Measurements from ENCODE around the gene KLK8. TPM values are rescaled to one million over a fixed set of nuclear protein-coding genes. Genes with fewer than 3 reads are reported as not detected.

Gene KLK8
- polyA plus RNA-seq, 3 donors = not detected

DNA sequence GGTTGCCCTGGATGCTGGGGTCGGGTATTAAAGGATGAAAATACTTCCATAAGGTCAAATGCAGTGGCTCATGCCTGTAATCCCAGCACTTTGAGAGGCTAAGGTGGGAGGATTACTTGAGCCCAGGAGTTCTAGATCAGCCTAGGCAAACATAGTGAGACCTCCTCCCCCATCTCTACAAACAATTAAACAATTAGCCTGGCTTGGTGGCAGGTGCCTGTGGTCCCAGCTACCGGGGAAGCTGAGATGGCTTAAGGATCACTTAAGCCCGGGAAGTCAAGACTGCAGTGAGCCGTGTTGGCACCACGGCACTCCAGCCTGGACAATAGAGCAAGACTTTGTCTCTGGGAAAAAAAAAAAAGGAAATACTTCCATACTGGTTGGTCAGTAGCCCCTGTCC lies 23.5 kb upstream of the KLK8 start:
- 62% methylated on average over 2 of the region's 5 CpGs for WGBS (ENCODE audit: insufficient coverage)
- peaks cover 0 to 5% (median 0%) of the 10 kb centered on the region in 7 donors for H3K9me3 Mint-ChIP-seq

DNA sequence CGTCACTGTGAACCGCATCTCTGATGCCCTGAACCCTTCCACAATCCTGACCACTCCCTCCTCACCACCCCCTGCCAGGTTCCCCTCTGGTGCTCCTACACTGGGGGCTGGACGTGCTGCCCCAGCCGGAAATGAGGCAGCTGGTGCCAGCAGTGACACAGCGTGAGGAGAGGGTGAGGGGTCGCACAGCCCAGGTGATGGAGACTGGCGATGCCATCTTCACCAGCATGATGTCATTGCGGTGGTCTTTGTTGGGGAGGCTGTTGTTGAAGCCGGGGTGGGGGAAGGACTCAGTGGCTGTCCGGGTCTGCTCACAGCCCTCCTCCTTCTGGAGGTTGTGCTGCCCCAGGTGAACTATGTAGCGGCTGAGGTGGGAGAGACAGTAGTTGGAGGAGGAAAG lies 22.5 kb upstream of the KLK8 start:
- H3K4me3 ChIP-seq (replicated peaks in 1 of 3; ENCODE audit: low read depth in 2 of 3, low read length in 3 of 3) = no peak overlapping the region
- no peak overlapping the region for H2AFZ ChIP-seq (ENCODE audit: insufficient read depth, low read depth, low read length, poor library complexity, severe bottlenecking)
- Mint-ChIP-seq H3K4me3 (no peak overlapping the region), H3K9me3 (peaks cover 0 to 6% (median 3%) of the 10 kb centered on the region in 7 donors), H3K4me1 (peaks cover 15% of the 10 kb centered on the region), H3K27me3 (ENCODE audit: low read depth in 3 of 3) (peaks cover 34 to 64% (median 39%) of the 10 kb centered on the region in 3 donors), H3K36me3 (no peaks in the 10 kb centered on the region), H3K27ac (no peak overlapping the region)
- H3K9me3 ChIP-seq (replicated peaks in 1 of 2; ENCODE audit: control insufficient read depth in 1 of 2, insufficient read depth in 1 of 2, low read length in 2 of 2) = peaks cover 0 to 10% of the 10 kb centered on the region in 2 donors
- no peaks in the 10 kb centered on the region for H3K79me2 ChIP-seq (ENCODE audit: insufficient read depth, low read length)
- peaks cover 13% of the 10 kb centered on the region in 2 donors for H3K4me1 ChIP-seq (ENCODE audit: control insufficient read depth in 1 of 2, insufficient read depth in 2 of 2, low read length in 2 of 2)
- no peak overlapping the region for H3K4me2 ChIP-seq (replicated peaks; ENCODE audit: extremely low read depth, low read length, poor library complexity, severe bottlenecking)
- intact Hi-C loops (cut with micrococcal nuclease) = loop anchor here in 1 of 2 donors (5.0 kb wide), 1 partner anchor 143 kb away; no protein-coding TSS in a partner anchor
- H3K9ac ChIP-seq (ENCODE audit: insufficient read depth, low read length, poor library complexity, severe bottlenecking) = no peak overlapping the region
- 75% methylated on average over 8 of the region's 11 CpGs for WGBS (ENCODE audit: insufficient coverage)
- H3K27ac ChIP-seq (ENCODE audit: low read depth in 1 of 2, low read length in 2 of 2) = no peak overlapping the region
- no peaks in the 10 kb centered on the region for H4K20me1 ChIP-seq (ENCODE audit: insufficient read depth, low read length)
- no peak for DNase-seq
- TF ChIP-seq, protein P1, sequence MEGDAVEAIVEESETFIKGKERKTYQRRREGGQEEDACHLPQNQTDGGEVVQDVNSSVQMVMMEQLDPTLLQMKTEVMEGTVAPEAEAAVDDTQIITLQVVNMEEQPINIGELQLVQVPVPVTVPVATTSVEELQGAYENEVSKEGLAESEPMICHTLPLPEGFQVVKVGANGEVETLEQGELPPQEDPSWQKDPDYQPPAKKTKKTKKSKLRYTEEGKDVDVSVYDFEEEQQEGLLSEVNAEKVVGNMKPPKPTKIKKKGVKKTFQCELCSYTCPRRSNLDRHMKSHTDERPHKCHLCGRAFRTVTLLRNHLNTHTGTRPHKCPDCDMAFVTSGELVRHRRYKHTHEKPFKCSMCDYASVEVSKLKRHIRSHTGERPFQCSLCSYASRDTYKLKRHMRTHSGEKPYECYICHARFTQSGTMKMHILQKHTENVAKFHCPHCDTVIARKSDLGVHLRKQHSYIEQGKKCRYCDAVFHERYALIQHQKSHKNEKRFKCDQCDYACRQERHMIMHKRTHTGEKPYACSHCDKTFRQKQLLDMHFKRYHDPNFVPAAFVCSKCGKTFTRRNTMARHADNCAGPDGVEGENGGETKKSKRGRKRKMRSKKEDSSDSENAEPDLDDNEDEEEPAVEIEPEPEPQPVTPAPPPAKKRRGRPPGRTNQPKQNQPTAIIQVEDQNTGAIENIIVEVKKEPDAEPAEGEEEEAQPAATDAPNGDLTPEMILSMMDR (IDR thresholded peaks at IDR 0.05) = no peak
- H3K36me3 ChIP-seq (replicated peaks in 1 of 2; ENCODE audit: control insufficient read depth in 1 of 2, insufficient read depth in 2 of 2, low read length in 2 of 2) = no peaks in the 10 kb centered on the region
- H3K27me3 ChIP-seq (ENCODE audit: control insufficient read depth in 2 of 2, insufficient read depth in 2 of 2, low read length in 2 of 2) = peaks cover 5 to 21% of the 10 kb centered on the region in 2 donors

More for the DNA sequence above, 23.5 kb upstream of the KLK8 start:
- TF ChIP-seq, protein P1 (IDR thresholded peaks at IDR 0.05) = no peak
- H3K9me3 ChIP-seq (replicated peaks in 1 of 2; ENCODE audit: control insufficient read depth in 1 of 2, insufficient read depth in 1 of 2, low read length in 2 of 2) = peaks cover 0 to under 1% of the 10 kb centered on the region in 2 donors
- H2AFZ ChIP-seq (ENCODE audit: insufficient read depth, low read depth, low read length, poor library complexity, severe bottlenecking) = no peak overlapping the region
- Mint-ChIP-seq H3K27ac (no peak overlapping the region), H3K4me1 (peaks cover 7% of the 10 kb centered on the region), H3K4me3 (no peak overlapping the region), H3K27me3 (ENCODE audit: low read depth in 3 of 3) (peaks cover 25 to 55% (median 31%) of the 10 kb centered on the region in 3 donors), H3K36me3 (no peaks in the 10 kb centered on the region)
- no peak for DNase-seq
- H3K9ac ChIP-seq (ENCODE audit: insufficient read depth, low read length, poor library complexity, severe bottlenecking) = no peak overlapping the region
- H3K27me3 ChIP-seq (ENCODE audit: control insufficient read depth in 2 of 2, insufficient read depth in 2 of 2, low read length in 2 of 2) = peaks cover 0 to 11% of the 10 kb centered on the region in 2 donors
- H4K20me1 ChIP-seq (ENCODE audit: insufficient read depth, low read length) = no peaks in the 10 kb centered on the region
- H3K27ac ChIP-seq (ENCODE audit: low read depth in 1 of 2, low read length in 2 of 2) = no peak overlapping the region
- no peak overlapping the region for H3K4me3 ChIP-seq (replicated peaks in 1 of 3; ENCODE audit: low read depth in 2 of 3, low read length in 3 of 3)
- H3K36me3 ChIP-seq (replicated peaks in 1 of 2; ENCODE audit: control insufficient read depth in 1 of 2, insufficient read depth in 2 of 2, low read length in 2 of 2) = no peaks in the 10 kb centered on the region
- peaks cover 3 to 5% of the 10 kb centered on the region in 2 donors for H3K4me1 ChIP-seq (ENCODE audit: control insufficient read depth in 1 of 2, insufficient read depth in 2 of 2, low read length in 2 of 2)
- intact Hi-C loops (cut with micrococcal nuclease) = loop anchor here in 1 of 2 donors (5.0 kb wide), 1 partner anchor 142 kb away; no protein-coding TSS in a partner anchor
- H3K4me2 ChIP-seq (replicated peaks; ENCODE audit: extremely low read depth, low read length, poor library complexity, severe bottlenecking) = no peak overlapping the region
- no peaks in the 10 kb centered on the region for H3K79me2 ChIP-seq (ENCODE audit: insufficient read depth, low read length)
